ENCODE data around the gene POLN. TPM values are rescaled to one million over a fixed set of nuclear protein-coding genes. Genes with fewer than 3 reads are reported as not detected.
A peak's percentile ranks its signal among the peaks of the same experiment; 100 is the strongest.

POLN gene
- total RNA-seq, 2 donors from 2014 or later, result 1.8 to 7.3 TPM

DNA sequence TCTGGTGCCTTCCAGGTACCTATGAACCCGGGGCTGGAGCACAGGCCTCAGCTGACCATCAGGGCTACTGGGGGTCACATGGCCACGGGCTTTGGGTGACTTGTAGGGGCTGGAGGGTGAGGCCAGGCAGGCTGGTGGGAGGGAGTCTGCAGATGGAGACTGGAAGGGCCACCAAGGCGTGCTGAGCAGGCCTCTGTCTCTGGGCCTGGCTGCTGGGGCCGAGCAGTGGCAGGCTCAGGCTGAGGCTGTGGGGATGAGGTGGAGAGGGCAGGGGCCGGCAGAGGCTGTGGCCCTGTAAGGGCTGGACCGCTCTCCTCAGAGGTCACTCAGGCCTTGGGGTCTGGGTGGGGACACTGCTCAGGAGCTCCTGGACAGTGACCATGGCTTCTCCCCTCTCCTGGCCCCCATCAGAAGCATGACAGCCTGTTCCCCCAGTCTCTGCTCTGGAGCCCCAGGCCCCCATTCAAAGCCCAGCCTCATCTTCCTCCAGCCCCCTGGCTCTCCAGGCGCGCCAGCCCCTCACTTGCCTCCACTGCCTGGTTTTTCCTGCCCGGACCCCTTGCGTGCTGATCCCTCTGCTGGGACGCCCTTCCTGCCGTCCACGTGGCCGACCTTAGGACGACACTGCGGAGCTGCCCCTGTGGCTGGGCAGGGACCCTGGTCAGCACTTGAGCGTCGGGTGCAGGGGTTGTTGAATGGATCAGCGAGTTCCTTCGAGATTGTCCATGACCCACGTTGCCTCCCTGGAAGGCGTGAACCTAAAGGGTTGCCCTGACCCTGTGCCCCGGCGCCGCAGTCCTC, 193.9 kb downstream of the POLN start:
- H3K9me3 Mint-ChIP-seq, result no peaks in the 10 kb centered on the region
- H3K27ac Mint-ChIP-seq, result no peak overlapping the region
- DNase-seq (ENCODE audit: low spot score in 2 of 2), result peak in 1 of 2 donors; percentile 51
- no peaks in the 10 kb centered on the region for H3K36me3 Mint-ChIP-seq
- ATAC-seq, result no peak

DNA sequence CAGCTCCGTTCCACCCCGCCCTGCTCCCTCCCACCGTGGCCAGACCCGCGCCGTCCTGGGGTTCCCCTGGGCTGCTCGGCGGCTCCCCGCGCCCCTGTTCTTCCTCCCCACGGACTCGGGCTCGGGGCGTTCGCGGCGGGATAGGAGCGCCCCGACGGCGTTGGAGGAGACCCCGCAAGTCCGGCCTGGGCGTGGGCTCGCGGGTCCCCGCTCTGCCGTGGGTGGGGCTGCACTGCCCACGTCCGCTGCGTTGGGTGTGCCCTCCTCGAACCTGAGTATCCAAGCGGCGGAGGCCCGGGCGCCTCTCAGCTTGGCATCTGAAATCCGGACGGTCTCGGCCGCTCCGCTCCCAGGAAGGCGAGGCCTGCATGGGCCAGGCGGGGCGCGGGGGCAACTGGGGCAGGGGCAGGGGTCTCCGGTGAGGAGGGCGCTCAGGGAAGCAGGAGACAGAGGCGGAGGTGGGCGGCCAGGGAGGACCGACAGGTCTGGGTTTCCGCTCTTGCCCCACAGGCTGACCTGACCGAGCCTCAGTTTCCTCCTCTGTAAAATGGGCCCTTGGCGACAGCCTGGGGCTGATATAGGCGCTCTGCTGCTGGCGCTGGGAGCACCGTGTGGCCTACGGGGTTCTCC, 194.8 kb downstream of the POLN start:
- DNase-seq (ENCODE audit: low spot score in 2 of 2), result peak in 1 of 2 donors; percentile 50
- H3K9me3 Mint-ChIP-seq, result no peaks in the 10 kb centered on the region
- no peaks in the 10 kb centered on the region for H3K36me3 Mint-ChIP-seq
- no peak for ATAC-seq
- no peak overlapping the region for H3K27ac Mint-ChIP-seq

- DNase-seq (ENCODE audit: low spot score in 2 of 2), result peak in 1 of 2 donors; percentile 31
- Mint-ChIP-seq H3K9me3 (no peaks in the 10 kb centered on the region), H3K27ac (no peak overlapping the region), H3K36me3 (no peaks in the 10 kb centered on the region)
- ATAC-seq, result no peak
Observed at GRCh38 chr4:2046031-2046961, 195.6 kb downstream of the POLN start.

DNA sequence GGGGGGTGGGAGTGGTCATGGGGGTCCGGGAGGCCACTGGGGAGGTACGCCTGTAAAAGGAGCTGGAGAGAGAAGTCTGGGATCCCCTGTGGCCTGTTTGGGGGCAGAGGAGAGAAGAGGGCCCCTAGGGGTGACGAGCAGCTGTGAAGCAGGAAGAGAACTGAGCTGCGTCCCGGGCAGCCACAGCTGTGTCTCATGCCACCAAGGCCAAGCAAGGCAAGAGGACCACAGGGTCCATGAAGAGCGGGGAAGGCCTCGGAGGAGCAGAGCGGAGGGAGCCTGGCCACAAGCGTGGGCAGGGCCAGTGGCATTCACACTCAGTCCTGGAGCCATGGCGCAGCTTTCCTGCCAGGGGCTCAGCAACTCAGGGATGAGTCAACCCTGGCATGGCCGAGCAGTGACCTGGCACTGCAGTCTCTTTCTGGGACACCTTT, 196.4 kb downstream of the POLN start:
- Mint-ChIP-seq H3K36me3 (no peaks in the 10 kb centered on the region), H3K9me3 (no peaks in the 10 kb centered on the region), H3K27ac (no peak overlapping the region)
- ATAC-seq, result no peak
- DNase-seq (ENCODE audit: low spot score in 2 of 2), result no peak

GRCh38 chr4:2044542-2045517, 197.1 kb downstream of the POLN start:
- H3K9me3 Mint-ChIP-seq, result no peaks in the 10 kb centered on the region
- ATAC-seq (no peak), DNase-seq (ENCODE audit: low spot score in 2 of 2) (no peak)
- no peaks in the 10 kb centered on the region for H3K36me3 Mint-ChIP-seq
- no peak overlapping the region for H3K27ac Mint-ChIP-seq

DNA sequence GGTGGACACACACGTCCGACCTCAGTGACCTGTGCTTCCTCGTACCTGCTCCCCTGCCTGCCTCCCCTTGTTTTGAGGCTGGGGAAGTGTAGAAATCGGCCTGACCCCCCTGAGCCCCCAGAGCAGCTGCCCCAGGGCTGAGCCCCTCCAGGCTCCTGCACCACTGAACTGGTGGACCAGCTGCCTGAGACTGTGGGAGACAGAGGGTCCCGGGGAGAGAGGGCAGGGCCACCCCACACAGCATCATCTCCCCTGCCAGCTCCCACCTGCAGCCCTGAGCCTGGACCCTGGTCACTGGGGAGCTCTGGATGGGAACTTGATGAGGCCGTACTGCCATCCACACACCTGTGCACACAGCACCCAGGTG, 197.8 kb downstream of the POLN start:
- Mint-ChIP-seq H3K9me3 (no peaks in the 10 kb centered on the region), H3K27ac (no peak overlapping the region), H3K36me3 (no peaks in the 10 kb centered on the region)
- ATAC-seq (no peak), DNase-seq (ENCODE audit: low spot score in 2 of 2) (no peak)

- ATAC-seq, result no peak
- DNase-seq (ENCODE audit: low spot score in 2 of 2), result no peak
Observed at GRCh38 chr4:2043396-2044118, 198.4 kb downstream of the POLN start.

DNA sequence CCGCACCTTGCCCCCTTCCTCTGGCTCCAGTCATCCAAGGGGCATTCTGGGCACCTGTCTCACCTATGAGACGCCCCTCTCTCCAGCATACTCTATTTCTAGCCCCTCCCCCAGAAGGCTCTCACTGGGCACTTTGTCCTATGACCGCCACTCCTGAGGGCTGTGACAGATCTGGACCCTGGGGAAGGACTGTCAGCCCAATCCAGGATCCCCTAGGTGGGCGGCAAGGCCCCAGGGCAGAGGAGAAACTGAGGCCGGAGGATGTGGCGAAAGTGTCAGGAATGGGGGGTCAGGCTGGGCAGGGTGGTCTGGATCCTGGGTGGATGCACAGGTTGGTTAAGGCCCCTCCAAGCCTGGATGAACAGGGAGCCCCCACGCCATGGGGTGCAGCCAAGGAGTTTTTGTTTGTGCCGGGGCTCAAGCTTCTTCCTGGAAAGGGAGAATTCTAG, 198.9 kb downstream of the POLN start:
- Mint-ChIP-seq H3K27ac (no peak overlapping the region), H3K9me3 (no peaks in the 10 kb centered on the region), H3K36me3 (no peaks in the 10 kb centered on the region)
- DNase-seq (ENCODE audit: low spot score in 2 of 2) (no peak), ATAC-seq (no peak)

More at GRCh38 chr4:2043396-2044118, 198.4 kb downstream of the POLN start:
- no peaks in the 10 kb centered on the region for H3K9me3 Mint-ChIP-seq
- no peaks in the 10 kb centered on the region for H3K36me3 Mint-ChIP-seq
- no peak overlapping the region for H3K27ac Mint-ChIP-seq

- no peak overlapping the region for H3K27ac Mint-ChIP-seq
- peak; percentile 54 to 62 for ATAC-seq
- peak in 1 of 2 donors; percentile 52 for DNase-seq (ENCODE audit: low spot score in 2 of 2)
- H3K36me3 Mint-ChIP-seq, result no peaks in the 10 kb centered on the region
- H3K9me3 Mint-ChIP-seq, result no peaks in the 10 kb centered on the region
Observed at GRCh38 chr4:2042204-2042946, 199.5 kb downstream of the POLN start.

GRCh38 chr4:2041239-2042130, 200.4 kb downstream of the POLN start:
- ATAC-seq (peak; percentile 86 to 91), DNase-seq (ENCODE audit: low spot score in 2 of 2) (peak; percentile 89 to 91)
- no peaks in the 10 kb centered on the region for H3K36me3 Mint-ChIP-seq
- H3K27ac Mint-ChIP-seq, result peak overlapping the region in 1 of 2 donors; percentile 25
- no peaks in the 10 kb centered on the region for H3K9me3 Mint-ChIP-seq

GRCh38 chr4:2040391-2041238, 201.3 kb downstream of the POLN start:
- Mint-ChIP-seq H3K27ac (no peak overlapping the region), H3K9me3 (no peaks in the 10 kb centered on the region), H3K36me3 (no peaks in the 10 kb centered on the region)
- DNase-seq (ENCODE audit: low spot score in 2 of 2) (no peak), ATAC-seq (no peak)

DNA sequence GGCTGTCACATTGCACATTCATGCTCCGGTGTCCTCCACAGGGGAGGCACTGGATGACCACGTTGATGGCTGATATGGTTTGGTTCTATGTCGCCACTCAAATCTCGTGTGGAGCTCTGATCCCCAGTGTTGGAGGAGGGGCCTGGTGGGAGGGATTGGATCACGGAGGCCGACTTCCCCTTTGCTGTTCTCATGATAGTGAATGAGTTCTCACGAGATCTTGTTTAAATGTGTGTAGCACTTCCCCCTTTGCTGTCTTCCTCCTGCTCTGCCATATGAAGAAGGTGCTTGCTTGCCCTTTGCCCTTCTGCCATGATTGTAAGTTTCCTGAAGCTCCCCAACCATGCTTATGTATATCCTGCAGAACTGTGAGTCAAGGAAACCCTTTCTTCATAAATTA, 205.1 kb downstream of the POLN start:
- ATAC-seq (no peak), DNase-seq (ENCODE audit: low spot score in 2 of 2) (no peak)
- Mint-ChIP-seq H3K36me3 (peaks cover 0 to 7% of the 10 kb centered on the region in 2 donors), H3K9me3 (no peaks in the 10 kb centered on the region), H3K27ac (no peak overlapping the region)

DNA sequence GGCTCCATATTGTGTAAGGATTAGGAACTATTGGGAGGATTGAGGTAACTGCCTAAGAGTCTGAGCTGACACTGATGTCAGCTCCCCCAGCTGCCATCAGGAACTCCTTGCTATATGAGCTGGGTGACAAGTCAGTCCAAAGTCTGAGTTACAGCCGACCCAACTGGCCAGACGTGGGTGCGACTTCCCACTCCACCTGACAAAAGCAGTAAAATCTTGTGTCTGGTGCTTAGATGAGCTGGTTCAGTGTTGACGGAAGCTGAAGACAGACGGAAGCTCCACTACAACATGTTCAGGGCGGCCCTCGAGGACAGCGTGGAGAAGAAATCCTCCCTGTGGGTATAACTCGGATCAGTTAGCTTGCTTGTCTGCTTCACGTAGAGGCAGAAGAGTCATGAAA, 205.6 kb downstream of the POLN start:
- no peak for ATAC-seq
- H3K27ac Mint-ChIP-seq, result no peak overlapping the region
- no peak for DNase-seq (ENCODE audit: low spot score in 2 of 2)
- no peaks in the 10 kb centered on the region for H3K9me3 Mint-ChIP-seq
- H3K36me3 Mint-ChIP-seq, result peaks cover 0 to 7% of the 10 kb centered on the region in 2 donors
